C4-2B (cell line): Measurements from ENCODE around the gene NTF3.

ENCODE experiments used
- H3K27ac ChIP-seq: fragments of 450-650 bp; 2 replicates; pipeline ENCODE4 v1.5.1; 2017
- ZFX ChIP-seq: fragments of 450-650 bp; IDR thresholded peaks from 2 replicates; pipeline ENCODE4 v1.6.1; 2017
- TF ChIP-seq, protein P1 (sequence below): fragments of 450-650 bp; conservative IDR thresholded peaks from 2 replicates; pipeline ENCODE4 v1.5.1; 2017; ENCODE audit warnings: mild to moderate bottlenecking

The NTF3 gene

DNA sequence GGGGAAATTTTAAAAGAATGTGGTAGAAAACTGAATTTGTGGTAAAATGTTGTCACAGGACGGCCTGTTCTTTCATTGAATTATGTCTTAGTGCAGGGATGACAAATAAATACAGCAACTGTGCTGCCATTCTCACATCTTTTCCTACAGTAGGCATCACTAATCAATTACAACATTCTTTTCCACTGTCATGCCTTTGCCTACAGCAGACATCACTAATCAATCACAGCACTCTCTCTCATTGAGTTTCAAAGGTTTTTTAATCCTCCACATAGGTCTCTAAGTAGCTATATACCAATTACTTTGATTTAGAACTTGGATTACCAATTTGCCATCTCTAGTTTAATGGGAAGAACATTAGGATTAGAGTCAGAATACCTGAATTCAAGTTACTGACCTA lies 30.1 kb downstream of the NTF3 start:
- no peak overlapping the region for H3K27ac ChIP-seq
- TF ChIP-seq ZFX: no peak

DNA sequence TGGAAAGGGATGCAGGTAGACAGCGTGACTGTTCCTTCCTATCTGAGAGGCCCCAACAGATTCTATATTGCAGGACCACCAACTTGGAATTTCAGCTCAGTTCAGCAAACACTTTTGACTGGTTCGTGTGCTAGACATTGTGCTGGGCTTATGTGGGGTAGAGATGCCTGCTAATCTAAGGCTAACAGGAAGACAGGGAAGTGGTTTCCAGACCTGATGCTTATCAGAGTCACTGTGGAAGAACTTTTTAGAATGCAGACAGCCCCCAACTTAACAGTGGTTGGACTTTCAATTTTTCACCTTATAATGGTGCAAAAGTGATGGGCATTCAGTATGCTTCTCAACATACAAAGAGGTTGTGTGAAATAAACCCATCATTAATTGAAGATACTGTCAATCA lies 32.2 kb downstream of the NTF3 start:
- TF ChIP-seq, protein P1, sequence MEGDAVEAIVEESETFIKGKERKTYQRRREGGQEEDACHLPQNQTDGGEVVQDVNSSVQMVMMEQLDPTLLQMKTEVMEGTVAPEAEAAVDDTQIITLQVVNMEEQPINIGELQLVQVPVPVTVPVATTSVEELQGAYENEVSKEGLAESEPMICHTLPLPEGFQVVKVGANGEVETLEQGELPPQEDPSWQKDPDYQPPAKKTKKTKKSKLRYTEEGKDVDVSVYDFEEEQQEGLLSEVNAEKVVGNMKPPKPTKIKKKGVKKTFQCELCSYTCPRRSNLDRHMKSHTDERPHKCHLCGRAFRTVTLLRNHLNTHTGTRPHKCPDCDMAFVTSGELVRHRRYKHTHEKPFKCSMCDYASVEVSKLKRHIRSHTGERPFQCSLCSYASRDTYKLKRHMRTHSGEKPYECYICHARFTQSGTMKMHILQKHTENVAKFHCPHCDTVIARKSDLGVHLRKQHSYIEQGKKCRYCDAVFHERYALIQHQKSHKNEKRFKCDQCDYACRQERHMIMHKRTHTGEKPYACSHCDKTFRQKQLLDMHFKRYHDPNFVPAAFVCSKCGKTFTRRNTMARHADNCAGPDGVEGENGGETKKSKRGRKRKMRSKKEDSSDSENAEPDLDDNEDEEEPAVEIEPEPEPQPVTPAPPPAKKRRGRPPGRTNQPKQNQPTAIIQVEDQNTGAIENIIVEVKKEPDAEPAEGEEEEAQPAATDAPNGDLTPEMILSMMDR: no peak
- no peak overlapping the region for H3K27ac ChIP-seq

DNA sequence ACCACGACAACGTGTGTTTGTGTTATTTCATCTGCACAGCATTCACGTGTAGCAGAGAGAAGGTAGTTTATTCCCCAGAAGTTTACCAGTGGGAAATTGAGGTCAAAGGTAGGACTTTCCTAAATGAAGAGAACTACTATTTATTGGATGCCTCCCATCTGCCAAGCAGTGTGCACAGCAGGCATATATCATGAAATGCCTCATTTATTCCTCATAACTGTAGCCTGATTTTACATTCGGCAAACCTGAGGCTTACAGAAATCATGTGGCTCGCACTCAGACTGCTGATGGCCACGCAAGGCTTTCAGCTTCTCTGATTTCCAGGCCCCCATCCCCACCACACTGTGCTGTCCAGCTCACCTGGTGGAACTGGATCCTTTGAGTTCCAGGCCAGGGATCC lies 33.5 kb downstream of the NTF3 start:
- no peak overlapping the region for H3K27ac ChIP-seq
- TF ChIP-seq, protein P1: no peak
- TF ChIP-seq ZFX: no peak

DNA sequence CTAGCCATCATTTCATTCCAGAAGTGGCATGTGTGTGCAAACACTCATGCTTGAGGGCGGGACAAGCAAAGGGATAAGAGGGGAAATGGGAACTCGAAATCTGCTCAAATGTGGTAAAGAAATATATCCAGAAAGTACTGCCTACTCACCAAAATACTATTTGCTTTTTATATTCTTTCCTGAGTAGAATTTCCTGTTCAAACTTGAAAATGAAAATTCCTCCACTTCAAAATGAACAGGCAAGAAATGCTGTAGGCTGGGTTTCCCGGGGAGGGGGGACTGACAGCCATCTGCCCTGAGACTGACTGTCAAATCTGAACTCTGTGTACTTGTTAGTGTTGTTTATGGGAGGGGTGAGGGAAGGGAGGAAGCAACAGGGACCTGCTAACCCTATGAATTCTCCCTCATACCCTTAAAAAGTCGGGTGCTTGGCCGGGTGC lies 34.6 kb downstream of the NTF3 start:
- no peak overlapping the region for H3K27ac ChIP-seq
- TF ChIP-seq, protein P1: no peak
- TF ChIP-seq ZFX: no peak

DNA sequence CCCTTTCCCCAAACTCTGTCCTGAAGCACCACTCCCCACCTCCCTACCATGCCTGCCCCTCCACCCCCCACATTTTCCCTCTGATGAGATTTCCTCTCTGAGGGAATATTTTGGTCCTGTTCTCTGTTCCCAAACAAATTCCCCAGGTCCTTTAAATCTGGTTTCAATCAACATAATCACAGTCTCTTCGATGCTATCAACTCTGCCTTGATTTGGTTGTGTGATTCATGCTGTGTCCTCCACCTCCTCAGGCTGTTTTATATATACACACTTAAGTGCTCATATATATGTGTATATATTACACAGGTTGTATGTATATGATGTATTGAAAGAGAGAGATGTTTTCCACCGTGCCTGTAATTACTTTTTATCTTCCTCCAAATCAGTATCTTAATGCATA lies 36.0 kb downstream of the NTF3 start:
- no peak overlapping the region for H3K27ac ChIP-seq
- TF ChIP-seq, protein P1: no peak
- TF ChIP-seq ZFX: no peak

DNA sequence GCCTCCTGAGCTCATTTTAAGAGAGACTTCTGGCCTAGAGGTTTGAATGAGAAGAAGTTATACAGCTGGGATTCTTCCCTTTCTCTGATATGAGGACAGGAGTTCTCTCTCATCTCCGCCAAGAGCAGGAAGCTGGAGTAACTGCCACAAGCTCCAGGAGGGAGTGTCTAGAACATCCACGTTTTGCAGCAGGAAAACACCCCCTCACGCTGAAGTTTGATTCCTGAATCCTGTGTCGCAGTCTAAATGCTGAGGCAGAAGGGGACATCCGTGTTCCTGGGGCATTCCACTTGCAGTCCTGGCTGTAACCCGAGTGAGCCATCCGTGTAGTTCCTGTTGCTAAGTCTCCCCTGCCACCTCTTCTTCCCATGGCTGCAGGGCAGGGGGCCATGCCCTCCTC lies 38.3 kb downstream of the NTF3 start:
- no peak overlapping the region for H3K27ac ChIP-seq
- TF ChIP-seq ZFX: no peak
- TF ChIP-seq, protein P1: no peak

DNA sequence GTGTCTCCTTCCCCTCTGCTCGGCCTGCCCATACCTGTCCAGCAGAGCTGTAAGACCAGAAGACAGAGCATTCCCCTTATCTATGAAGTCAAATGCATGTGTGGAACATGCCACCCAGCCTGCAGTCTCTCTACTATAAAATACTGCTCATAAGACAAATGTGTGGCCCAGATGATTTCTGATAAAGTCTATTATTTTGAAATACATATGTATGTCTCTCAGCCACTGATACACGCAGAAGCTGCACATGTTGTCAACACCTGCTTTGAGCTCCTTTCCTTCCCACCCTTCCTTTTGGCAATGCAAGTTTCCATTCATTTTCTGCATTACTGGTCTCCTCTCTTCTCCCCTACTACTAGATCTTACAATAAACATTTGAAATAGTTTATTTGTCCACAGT lies 38.8 kb downstream of the NTF3 start:
- TF ChIP-seq, protein P1: no peak
- TF ChIP-seq ZFX: no peak
- H3K27ac ChIP-seq: no peak overlapping the region

DNA sequence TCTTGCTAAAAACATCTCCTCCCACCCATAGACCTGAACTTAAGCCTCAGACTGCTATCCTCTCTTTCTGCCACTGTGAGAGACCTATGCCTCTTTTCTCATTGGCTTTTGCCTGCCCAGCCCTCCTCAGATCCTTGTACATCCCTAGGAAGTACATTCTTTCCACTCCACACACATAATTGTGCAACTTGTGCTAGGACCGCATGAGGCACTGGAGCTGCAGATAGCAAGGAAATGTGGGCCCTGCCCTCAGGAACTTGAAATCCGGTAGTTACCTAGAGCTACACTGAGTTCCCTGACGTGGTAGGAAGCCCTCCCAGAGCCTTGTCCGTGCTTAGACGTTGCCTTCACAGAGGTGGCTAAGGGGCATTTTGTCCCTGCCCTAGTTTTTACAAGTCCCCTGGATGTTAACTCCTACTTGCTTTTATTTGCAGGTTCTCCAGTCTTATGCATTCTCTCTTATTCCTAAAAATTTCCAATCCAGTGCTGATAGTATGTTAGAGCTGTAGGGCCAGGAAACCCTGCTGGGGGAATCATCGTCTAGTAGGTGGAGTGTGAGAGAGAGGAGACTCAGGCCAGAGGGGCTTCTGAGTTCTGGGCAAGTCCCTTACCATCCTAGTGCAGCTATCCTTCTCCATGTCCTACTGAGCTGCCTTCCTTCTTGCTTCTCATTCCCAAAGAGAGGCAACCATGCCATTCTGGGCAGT lies 41.3 kb downstream of the NTF3 start:
- no peak for TF ChIP-seq ZFX
- TF ChIP-seq, protein P1: no peak
- no peak overlapping the region for H3K27ac ChIP-seq
